ENCODE data around the gene UTP11. TPM values are rescaled to one million over a fixed set of nuclear protein-coding genes. Genes with fewer than 3 reads are reported as not detected.

UTP11 gene
- total RNA-seq, 1 donor from 2014 or later, result 61.1 TPM

- no peak overlapping the region for H3K9ac ChIP-seq (ENCODE audit: low read depth in 1 of 3, low read length in 3 of 3)
- peaks cover 0 to 3% (median 0%) of the 10 kb centered on the region in 3 donors for H3K27me3 ChIP-seq (ENCODE audit: control insufficient read depth in 3 of 3, insufficient read depth in 3 of 3, low read length in 3 of 3)
- no peaks in the 10 kb centered on the region for H3K36me3 ChIP-seq (ENCODE audit: control insufficient read depth in 3 of 3, insufficient read depth in 3 of 3, low read length in 3 of 3)
- H3K9me3 ChIP-seq (ENCODE audit: control insufficient read depth in 3 of 3, low read length in 3 of 3), result no peaks in the 10 kb centered on the region
- no peak overlapping the region for H3K27ac ChIP-seq (ENCODE audit: low read depth, low read length)
- H3K4me1 ChIP-seq (ENCODE audit: control insufficient read depth in 3 of 3, insufficient read depth in 3 of 3, low read length in 3 of 3), result peaks cover 0 to 8% (median 5%) of the 10 kb centered on the region in 3 donors
- no peak overlapping the region for H3K4me3 ChIP-seq (ENCODE audit: low read length in 3 of 3)
These were observed 47.2 kb downstream of the UTP11 start for GRCh38 chr1:38059635-38060250.

- Histone ChIP-seq H3K9ac (ENCODE audit: low read depth in 1 of 3, low read length in 3 of 3) (no peak overlapping the region), H3K27ac (ENCODE audit: low read depth, low read length) (no peak overlapping the region), H3K9me3 (ENCODE audit: control insufficient read depth in 3 of 3, low read length in 3 of 3) (no peaks in the 10 kb centered on the region), H3K27me3 (ENCODE audit: control insufficient read depth in 3 of 3, insufficient read depth in 3 of 3, low read length in 3 of 3) (peaks cover 0 to 3% (median 0%) of the 10 kb centered on the region in 3 donors), H3K36me3 (ENCODE audit: control insufficient read depth in 3 of 3, insufficient read depth in 3 of 3, low read length in 3 of 3) (no peaks in the 10 kb centered on the region), H3K4me1 (ENCODE audit: control insufficient read depth in 3 of 3, insufficient read depth in 3 of 3, low read length in 3 of 3) (peaks cover 0 to 8% (median 5%) of the 10 kb centered on the region in 3 donors), H3K4me3 (ENCODE audit: low read length in 3 of 3) (no peak overlapping the region)
These were observed 48.0 kb downstream of the UTP11 start for GRCh38 chr1:38060498-38060897.

- Histone ChIP-seq H3K9ac (ENCODE audit: low read depth in 1 of 3, low read length in 3 of 3) (no peak overlapping the region), H3K4me1 (ENCODE audit: control insufficient read depth in 3 of 3, insufficient read depth in 3 of 3, low read length in 3 of 3) (peaks cover 0 to 8% (median 5%) of the 10 kb centered on the region in 3 donors), H3K9me3 (ENCODE audit: control insufficient read depth in 3 of 3, low read length in 3 of 3) (no peaks in the 10 kb centered on the region), H3K4me3 (ENCODE audit: low read length in 3 of 3) (no peak overlapping the region), H3K36me3 (ENCODE audit: control insufficient read depth in 3 of 3, insufficient read depth in 3 of 3, low read length in 3 of 3) (no peaks in the 10 kb centered on the region), H3K27ac (ENCODE audit: low read depth, low read length) (no peak overlapping the region), H3K27me3 (ENCODE audit: control insufficient read depth in 3 of 3, insufficient read depth in 3 of 3, low read length in 3 of 3) (peaks cover 0 to 3% (median 0%) of the 10 kb centered on the region in 3 donors)
These were observed 48.8 kb downstream of the UTP11 start for GRCh38 chr1:38061290-38061689.

GRCh38 chr1:38061883-38062328 lies 49.4 kb downstream of the UTP11 start:
- Histone ChIP-seq H3K9me3 (ENCODE audit: control insufficient read depth in 3 of 3, low read length in 3 of 3) (no peaks in the 10 kb centered on the region), H3K4me3 (ENCODE audit: low read length in 3 of 3) (no peak overlapping the region), H3K27ac (ENCODE audit: low read depth, low read length) (no peak overlapping the region), H3K36me3 (ENCODE audit: control insufficient read depth in 3 of 3, insufficient read depth in 3 of 3, low read length in 3 of 3) (no peaks in the 10 kb centered on the region), H3K27me3 (ENCODE audit: control insufficient read depth in 3 of 3, insufficient read depth in 3 of 3, low read length in 3 of 3) (peaks cover 0 to 3% (median 0%) of the 10 kb centered on the region in 3 donors), H3K4me1 (ENCODE audit: control insufficient read depth in 3 of 3, insufficient read depth in 3 of 3, low read length in 3 of 3) (peaks cover 0 to 8% (median 5%) of the 10 kb centered on the region in 3 donors), H3K9ac (ENCODE audit: low read depth in 1 of 3, low read length in 3 of 3) (no peak overlapping the region)

- Histone ChIP-seq H3K36me3 (ENCODE audit: control insufficient read depth in 3 of 3, insufficient read depth in 3 of 3, low read length in 3 of 3) (no peaks in the 10 kb centered on the region), H3K9ac (ENCODE audit: low read depth in 1 of 3, low read length in 3 of 3) (no peak overlapping the region), H3K9me3 (ENCODE audit: control insufficient read depth in 3 of 3, low read length in 3 of 3) (no peaks in the 10 kb centered on the region), H3K4me3 (ENCODE audit: low read length in 3 of 3) (no peak overlapping the region), H3K27ac (ENCODE audit: low read depth, low read length) (no peak overlapping the region), H3K27me3 (ENCODE audit: control insufficient read depth in 3 of 3, insufficient read depth in 3 of 3, low read length in 3 of 3) (peaks cover 0 to 4% (median 3%) of the 10 kb centered on the region in 3 donors), H3K4me1 (ENCODE audit: control insufficient read depth in 3 of 3, insufficient read depth in 3 of 3, low read length in 3 of 3) (peaks cover 0 to 8% (median 5%) of the 10 kb centered on the region in 3 donors)
These were observed 50.1 kb downstream of the UTP11 start for GRCh38 chr1:38062361-38063288.

GRCh38 chr1:38063616-38064015 lies 51.1 kb downstream of the UTP11 start:
- no peak overlapping the region for H3K27ac ChIP-seq (ENCODE audit: low read depth, low read length)
- no peak overlapping the region for H3K4me3 ChIP-seq (ENCODE audit: low read length in 3 of 3)
- peaks cover 0 to 8% (median 5%) of the 10 kb centered on the region in 3 donors for H3K4me1 ChIP-seq (ENCODE audit: control insufficient read depth in 3 of 3, insufficient read depth in 3 of 3, low read length in 3 of 3)
- H3K27me3 ChIP-seq (ENCODE audit: control insufficient read depth in 3 of 3, insufficient read depth in 3 of 3, low read length in 3 of 3), result peaks cover 0 to 12% (median 7%) of the 10 kb centered on the region in 3 donors
- H3K36me3 ChIP-seq (ENCODE audit: control insufficient read depth in 3 of 3, insufficient read depth in 3 of 3, low read length in 3 of 3), result no peaks in the 10 kb centered on the region
- no peaks in the 10 kb centered on the region for H3K9me3 ChIP-seq (ENCODE audit: control insufficient read depth in 3 of 3, low read length in 3 of 3)
- no peak overlapping the region for H3K9ac ChIP-seq (ENCODE audit: low read depth in 1 of 3, low read length in 3 of 3)

GRCh38 chr1:38064197-38064903 lies 51.8 kb downstream of the UTP11 start:
- Histone ChIP-seq H3K4me1 (ENCODE audit: control insufficient read depth in 3 of 3, insufficient read depth in 3 of 3, low read length in 3 of 3) (peaks cover 0 to 8% (median 5%) of the 10 kb centered on the region in 3 donors), H3K9ac (ENCODE audit: low read depth in 1 of 3, low read length in 3 of 3) (no peak overlapping the region)

GRCh38 chr1:38068220-38068979 lies 55.9 kb downstream of the UTP11 start:
- H3K27me3 ChIP-seq (ENCODE audit: control insufficient read depth in 3 of 3, insufficient read depth in 3 of 3, low read length in 3 of 3), result peaks cover 3 to 33% (median 20%) of the 10 kb centered on the region in 3 donors
- no peak overlapping the region for H3K4me3 ChIP-seq (ENCODE audit: low read length in 3 of 3)
- H3K9me3 ChIP-seq (ENCODE audit: control insufficient read depth in 3 of 3, low read length in 3 of 3), result no peaks in the 10 kb centered on the region
- no peaks in the 10 kb centered on the region for H3K4me1 ChIP-seq (ENCODE audit: control insufficient read depth in 3 of 3, insufficient read depth in 3 of 3, low read length in 3 of 3)
- no peak overlapping the region for H3K9ac ChIP-seq (ENCODE audit: low read depth in 1 of 3, low read length in 3 of 3)
- H3K27ac ChIP-seq (ENCODE audit: low read depth, low read length), result no peak overlapping the region
- no peaks in the 10 kb centered on the region for H3K36me3 ChIP-seq (ENCODE audit: control insufficient read depth in 3 of 3, insufficient read depth in 3 of 3, low read length in 3 of 3)

More at GRCh38 chr1:38064197-38064903, 51.8 kb downstream of the UTP11 start:
- Histone ChIP-seq H3K36me3 (ENCODE audit: control insufficient read depth in 3 of 3, insufficient read depth in 3 of 3, low read length in 3 of 3) (no peaks in the 10 kb centered on the region), H3K27ac (ENCODE audit: low read depth, low read length) (no peak overlapping the region), H3K4me3 (ENCODE audit: low read length in 3 of 3) (no peak overlapping the region), H3K9me3 (ENCODE audit: control insufficient read depth in 3 of 3, low read length in 3 of 3) (no peaks in the 10 kb centered on the region), H3K27me3 (ENCODE audit: control insufficient read depth in 3 of 3, insufficient read depth in 3 of 3, low read length in 3 of 3) (peaks cover 0 to 16% (median 7%) of the 10 kb centered on the region in 3 donors)

- no peaks in the 10 kb centered on the region for H3K4me1 ChIP-seq (ENCODE audit: control insufficient read depth in 3 of 3, insufficient read depth in 3 of 3, low read length in 3 of 3)
These were observed 56.4 kb downstream of the UTP11 start for GRCh38 chr1:38068980-38069340.

More at GRCh38 chr1:38068980-38069340, 56.4 kb downstream of the UTP11 start:
- Histone ChIP-seq H3K4me3 (ENCODE audit: low read length in 3 of 3) (no peak overlapping the region), H3K9ac (ENCODE audit: low read depth in 1 of 3, low read length in 3 of 3) (no peak overlapping the region), H3K36me3 (ENCODE audit: control insufficient read depth in 3 of 3, insufficient read depth in 3 of 3, low read length in 3 of 3) (no peaks in the 10 kb centered on the region), H3K27ac (ENCODE audit: low read depth, low read length) (no peak overlapping the region), H3K9me3 (ENCODE audit: control insufficient read depth in 3 of 3, low read length in 3 of 3) (no peaks in the 10 kb centered on the region), H3K27me3 (ENCODE audit: control insufficient read depth in 3 of 3, insufficient read depth in 3 of 3, low read length in 3 of 3) (peaks cover 3 to 36% (median 20%) of the 10 kb centered on the region in 3 donors)

All from skeletal muscle tissue (tissue), 4 donors.